ENCODE measurements around the gene LAMA5.

LAMA5 gene

DNA sequence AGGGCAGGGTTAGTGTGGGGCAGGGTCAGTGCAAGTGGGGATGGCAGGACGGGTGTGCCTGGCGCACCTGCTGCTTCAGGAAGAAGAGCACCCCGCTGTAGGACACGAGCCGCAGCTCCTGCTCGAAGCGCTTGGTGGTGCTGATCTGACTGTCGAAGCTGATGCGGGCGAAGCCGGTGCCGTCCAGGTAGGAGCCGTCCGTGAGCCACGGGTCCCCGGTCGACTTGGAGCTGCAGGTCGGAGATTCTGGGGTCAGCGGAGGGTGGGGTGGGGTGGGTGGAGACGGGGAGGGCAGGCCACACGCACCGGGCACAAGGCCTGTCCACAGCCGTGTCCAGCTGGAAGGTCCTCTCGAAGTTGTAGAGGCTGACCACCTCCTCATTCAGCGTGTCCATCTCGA lies 54.1 kb downstream of the LAMA5 start:
- DNase-seq = no peak

DNA sequence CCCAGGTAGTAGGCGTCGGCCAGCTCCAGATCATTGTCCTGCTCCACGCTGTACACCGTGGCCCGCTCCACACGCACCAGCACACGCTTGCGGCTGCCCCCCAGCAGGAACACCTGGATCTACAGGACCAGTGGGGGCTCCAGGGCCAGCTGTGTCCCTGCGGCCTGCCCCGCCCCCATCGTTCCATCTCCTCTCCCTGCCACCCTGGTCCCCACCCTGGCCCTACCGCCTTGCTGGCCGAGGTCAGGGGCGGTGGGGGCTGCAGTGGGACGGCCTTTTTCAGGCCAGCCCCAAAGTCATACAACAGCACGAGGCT lies 54.5 kb downstream of the LAMA5 start:
- DNase-seq = no peak

DNA sequence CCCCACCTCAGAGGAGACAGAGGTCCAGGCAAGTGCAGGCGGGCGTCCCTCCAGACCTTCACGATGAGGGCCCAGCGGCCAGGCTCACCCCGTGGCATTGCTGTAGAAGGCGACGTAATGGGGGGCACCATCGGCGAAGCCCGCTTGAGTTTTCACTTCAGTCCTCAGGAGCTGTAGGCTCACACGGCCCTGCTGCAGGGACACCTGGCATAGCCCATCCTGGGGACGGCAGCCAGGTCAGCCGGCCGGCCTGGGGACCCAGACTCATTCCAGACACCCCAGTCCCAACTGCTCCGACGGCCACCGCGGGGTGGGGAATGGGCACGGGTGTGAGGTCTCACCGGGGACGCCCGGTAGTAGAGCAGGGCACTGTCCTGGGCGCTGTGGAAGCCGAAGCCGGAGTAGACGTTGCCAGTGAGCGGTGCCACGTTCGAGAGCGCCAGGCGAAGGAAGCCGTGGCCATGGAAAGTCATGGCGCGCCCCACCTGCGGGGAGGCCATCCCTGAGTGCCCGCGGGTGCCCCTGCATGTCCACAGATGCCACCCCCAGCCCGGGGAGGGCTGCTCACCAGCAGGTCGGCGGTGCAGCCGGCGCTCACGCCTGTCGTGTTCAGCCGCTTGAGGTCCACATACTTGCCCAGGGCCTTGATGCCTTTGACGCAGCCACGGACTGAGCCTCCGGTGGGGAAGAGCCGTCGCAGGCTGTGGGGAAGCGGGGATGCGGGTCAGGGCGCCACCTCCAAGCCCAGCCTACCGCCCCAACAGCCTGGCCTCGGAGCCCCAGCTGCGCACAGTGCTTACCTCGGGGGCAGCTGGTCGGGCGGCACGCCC lies 55.1 kb downstream of the LAMA5 start:
- DNase-seq = no peak

DNA sequence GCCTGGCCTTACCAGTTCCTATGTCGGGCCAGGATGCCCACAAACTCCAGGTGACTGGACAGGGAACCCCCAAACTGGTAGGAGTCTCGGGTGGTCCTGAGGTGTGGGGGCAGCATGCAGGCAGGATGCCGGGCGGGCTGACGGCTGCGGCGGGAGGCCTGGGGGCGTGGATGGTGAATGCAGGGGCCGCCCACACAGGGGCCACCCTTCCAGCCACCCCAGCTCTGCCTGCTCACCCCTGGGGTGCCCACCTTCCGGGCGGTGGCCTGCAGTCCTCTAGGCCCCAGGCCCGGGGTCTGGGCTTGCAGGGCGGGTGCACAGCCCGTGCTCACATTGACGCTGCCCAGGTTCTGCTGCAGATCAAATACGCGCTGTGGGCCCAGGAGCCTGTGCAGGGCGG lies 56.0 kb downstream of the LAMA5 start:
- DNase-seq = no peak

DNA sequence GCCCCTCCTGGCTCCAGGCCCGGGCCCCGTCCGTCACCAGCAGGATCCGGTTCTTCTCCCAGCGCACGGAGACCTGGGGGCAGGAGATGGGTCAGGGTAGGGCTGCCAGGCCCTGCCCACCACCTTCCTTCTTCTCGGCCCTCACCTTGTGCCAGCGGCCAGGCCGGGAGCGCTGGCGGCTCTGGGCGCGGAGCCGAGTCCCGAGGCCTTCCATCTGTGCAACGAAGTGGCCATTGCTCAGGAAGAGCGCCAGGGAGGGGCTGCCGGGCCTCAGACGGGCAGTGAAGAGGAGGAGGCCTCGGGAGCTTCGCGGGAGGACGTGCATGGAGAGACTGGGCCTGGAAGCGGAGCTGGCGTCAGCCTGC lies 56.4 kb downstream of the LAMA5 start:
- no peak for DNase-seq

DNA sequence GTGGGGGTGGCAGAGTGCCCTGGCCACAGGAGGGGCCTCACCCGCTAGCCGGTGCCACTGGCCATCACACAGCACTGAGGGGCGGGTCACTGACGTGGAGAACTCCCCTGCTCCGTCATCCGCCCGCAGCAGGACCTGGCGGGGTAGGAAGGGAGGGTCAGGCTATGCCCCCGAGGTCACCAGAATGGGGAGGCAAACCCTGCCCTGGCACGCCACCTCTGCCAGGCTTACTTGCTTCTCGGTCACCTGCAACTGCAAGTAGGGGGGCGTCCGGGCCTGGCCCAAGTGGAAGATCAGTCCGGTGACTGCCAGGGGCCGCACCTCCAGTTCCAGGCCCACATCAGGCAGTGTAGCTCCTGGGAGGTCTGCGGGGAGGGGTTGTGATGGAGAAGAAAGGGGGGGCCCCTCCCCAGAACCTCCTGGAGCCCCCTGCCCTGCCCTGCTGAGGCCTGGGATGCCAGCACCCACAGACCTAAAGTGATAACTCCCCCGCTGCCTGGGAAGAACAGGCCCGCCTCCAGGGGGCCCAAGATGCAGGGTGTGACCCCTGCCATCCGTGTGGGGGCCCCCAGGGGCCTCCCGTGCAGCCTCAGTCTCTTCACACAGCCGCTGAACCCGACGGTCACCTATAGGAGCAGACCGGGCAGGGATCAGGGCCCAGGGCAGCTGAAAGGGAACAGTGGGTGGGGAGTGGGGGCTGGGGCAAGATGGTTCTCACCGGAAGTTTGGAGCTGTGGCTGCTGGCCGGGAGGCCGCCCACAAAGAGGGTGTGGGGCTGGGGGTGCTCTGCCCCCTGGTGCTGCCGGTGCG lies 57.0 kb downstream of the LAMA5 start:
- DNase-seq = no peak

DNA sequence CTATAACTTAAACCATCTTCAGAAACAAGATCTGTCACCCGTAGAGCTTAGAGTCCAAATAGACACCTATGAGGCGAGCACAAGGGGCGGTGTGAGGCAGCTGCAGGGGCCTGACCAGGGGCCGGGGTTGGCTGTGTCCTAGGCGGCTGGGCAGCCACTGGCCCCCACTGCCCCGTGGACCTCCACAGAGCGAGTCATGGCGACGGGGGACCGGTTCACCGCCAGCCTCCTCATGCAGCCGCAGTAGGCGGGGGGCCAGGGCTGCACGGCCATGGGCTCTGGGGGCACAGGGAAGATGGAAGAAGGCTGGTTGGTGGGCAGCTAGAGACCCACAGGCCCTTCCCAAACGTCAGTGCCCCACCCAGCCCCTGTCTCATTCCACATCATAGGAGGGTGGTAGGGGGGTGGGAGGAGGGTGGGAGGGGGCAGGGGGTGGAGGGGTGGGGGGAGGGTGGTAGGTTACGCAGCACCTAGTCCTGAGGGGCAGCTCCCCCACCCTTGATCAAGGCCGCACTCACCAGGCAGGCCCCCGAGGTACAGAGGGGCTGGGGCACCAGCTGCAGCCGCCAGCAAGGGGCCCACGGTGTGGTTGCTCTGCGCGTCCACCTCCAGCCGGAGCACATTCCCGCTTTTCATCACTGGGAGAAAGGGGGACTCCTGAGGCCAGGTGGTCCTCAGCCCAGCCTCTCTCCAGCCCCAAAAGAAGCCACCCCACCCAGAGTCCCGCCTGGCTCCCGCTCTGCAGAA lies 57.7 kb downstream of the LAMA5 start:
- DNase-seq = no peak

DNA sequence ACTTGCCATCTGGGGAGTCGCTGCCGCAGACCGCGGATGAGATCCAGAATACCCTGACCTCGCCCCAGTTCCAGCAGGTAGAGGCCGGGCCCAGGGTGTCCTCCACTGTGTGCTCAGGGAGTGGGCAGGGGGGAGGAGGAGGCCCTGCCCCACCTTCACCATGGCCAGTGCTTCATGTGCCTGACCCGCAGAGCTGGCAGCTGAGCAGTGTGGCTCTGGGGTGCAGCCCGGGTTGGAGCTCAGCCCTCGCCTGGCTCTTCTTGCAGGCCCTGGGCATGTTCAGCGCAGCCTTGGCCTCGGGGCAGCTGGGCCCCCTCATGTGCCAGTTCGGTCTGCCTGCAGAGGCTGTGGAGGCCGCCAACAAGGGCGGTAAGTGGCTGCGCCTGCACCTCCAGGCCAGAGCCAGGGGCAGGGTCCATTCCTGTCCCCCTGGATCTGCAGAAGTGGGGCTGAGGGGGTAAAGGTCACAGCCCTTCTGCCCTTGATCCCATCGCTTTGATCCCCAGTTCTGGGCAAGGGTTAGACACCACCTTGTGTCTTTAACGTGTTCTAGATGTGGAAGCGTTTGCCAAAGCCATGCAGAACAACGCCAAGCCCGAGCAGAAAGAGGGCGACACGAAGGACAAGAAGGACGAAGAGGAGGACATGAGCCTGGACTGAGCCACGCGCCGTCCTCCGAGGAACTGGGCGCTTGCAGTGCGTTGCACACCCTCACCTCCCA lies 58.9 kb downstream of the LAMA5 start:
- DNase-seq = no peak

DNA sequence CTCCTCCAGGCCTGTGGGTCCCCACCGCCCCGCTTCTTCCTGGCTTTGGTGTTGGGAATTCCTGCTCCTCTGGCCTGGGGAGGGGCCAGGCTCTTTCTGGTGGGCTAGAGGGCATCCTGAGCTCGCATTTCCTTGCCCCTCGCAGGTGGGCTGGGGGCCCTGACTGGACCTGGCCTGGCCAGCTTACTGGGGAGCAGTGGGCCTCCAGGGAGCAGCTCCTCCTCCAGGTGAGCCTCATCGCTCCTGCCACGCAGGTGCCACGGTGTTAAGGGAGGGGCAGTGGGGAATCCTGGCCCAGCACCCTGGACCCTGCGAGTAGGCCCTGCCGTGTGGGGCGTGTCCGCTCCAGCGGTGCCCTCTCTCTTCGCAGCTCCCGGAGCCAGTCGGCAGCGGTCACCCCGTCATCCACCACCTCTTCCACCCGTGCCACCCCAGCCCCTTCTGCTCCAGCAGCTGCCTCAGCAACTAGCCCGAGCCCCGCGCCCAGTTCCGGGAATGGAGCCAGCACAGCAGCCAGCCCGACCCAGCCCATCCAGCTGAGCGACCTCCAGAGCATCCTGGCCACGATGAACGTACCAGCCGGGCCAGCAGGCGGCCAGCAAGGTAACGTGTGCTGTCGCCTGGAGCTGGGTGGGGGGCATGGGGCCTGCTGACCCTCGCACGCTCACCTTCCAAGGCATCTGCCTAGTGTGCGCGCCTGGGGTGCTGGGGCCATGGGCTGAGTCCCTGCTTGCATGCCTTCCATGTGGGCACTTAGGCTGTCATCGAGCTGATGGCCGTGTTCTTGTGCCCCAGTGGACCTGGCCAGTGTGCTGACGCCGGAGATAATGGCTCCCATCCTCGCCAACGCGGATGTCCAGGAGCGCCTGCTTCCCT lies 59.6 kb downstream of the LAMA5 start:
- no peak for DNase-seq

DNA sequence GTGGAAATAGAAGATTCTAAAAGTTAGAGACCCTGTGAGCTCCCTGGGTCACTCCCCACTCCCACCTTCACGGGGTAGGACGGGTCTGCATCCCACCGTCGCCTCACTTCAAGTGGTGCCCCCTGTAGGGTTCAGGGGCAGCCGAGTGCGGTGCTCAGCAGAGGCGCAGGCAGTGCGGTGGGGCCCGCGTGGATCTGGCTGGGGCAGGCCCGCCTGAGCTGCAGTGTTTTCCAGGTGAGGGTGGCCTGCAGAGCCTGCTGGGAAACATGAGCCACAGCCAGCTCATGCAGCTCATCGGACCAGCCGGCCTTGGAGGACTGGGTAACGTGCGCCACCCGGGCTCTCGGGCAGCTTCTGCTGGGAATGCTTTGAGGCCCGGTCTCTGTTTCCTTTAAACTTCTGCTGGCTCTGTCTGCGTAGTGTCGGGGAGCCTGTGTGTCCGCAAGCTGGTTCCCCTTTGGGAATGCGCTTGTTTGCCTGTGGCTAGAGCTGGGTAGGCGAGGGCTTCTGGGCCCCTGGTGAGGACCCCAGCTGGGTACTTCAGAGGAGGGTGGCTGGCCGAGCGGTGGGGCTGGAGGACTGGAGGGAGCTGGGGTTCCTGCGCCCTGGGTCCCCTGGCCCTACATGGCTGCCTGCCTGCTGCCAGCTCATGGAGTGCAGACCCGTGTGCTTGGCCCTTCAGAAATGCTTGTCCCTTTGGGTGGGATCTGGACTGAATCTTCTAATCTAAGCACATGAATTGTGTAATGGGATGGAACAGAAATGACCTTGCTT lies 60.5 kb downstream of the LAMA5 start:
- no peak for DNase-seq

DNA sequence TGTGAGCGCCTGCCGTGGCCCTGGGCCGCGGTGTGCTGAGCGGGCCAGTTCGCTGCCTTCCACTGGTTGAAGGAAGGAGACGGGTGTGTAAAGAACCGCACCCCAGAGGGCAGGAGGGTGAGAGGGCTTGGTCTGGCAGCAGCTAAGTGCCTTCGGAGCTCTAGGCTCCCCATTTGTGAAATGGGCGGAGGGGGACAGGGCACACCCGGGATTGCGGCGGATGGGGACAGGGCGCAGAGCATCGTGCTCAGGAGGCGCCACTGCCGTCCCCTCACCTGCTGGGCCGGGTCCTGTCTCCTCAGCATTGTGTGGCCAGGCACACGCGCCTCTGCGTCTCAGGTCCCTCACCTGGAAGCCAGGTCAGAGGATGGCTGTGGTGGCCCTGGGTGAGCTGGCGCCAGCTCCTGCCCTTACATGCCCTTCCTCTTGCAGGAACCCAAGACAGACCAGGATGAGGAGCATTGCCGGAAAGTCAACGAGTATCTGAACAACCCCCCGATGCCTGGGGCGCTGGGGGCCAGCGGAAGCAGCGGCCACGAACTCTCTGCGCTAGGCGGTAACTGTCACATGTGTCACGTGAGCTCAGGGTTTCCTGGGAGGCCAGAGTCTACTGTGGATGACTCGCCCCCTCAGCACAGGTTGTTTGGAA lies 61.2 kb downstream of the LAMA5 start:
- DNase-seq = no peak

DNA sequence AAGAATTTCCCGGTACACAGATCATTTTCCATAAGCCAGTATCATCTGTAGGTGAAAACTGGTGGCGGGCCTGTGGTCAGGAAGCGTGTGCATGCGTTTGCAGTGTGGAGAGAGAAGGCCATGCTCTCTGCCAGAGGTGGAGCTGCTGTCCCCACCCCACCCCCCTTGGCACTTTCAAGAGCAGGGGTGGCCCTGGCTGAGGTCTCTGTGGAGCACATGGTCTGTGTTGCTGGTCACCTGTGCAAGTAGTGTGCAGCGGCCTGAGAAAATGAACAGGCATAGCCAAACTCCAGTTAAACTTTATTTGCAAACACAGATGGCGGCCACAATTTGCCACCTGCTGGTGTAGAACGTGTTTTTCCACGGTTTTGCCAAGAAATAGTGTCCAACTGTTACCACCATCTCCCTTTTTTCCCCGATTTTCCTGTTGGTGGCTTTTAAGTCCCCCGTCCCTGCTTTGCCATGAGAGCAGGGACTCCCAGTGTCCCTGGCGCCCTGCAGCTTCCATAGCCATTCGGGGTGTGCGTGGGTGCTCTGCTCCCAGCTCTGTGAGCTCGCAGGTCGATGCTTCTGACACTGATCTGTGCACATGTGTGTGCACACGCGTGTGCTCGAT lies 61.9 kb downstream of the LAMA5 start:
- no peak for DNase-seq

DNA sequence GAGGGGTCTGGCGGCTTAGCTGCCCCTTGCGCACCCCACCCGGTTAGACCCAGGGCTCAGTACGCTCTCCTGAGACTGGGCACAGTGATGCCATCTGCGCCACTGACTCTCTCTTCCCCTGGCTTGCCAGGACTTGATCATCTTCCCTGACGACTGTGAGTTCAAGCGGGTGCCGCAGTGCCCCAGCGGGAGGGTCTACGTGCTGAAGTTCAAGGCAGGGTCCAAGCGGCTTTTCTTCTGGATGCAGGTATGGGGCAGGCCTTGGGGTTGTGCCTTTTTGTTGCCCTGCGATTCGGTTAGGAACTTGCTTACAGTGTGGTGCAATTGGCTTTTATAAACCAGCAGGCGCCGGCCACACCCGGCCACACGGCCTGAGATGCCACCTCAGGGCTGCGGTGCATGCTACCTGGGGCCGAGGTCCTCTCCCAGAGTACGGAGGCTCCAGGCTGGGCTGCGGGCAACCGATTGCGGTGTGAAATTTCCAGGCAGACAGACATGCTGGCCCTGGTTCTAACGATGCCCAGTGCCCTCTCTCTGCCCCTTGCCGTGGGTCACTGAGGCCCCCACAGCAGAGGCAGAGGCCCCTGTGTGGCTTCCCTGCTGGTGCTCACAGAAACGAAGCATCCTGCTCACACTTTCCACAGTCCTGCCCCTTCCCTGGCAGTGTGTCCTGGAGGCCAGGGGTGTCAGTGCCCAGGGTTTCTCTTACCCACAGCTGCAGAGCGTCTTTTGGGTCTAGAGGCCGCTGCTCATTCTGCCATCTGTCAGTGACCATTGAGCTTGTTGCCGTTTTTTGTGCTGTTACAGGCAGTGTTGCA lies 62.6 kb downstream of the LAMA5 start:
- no peak for DNase-seq

DNA sequence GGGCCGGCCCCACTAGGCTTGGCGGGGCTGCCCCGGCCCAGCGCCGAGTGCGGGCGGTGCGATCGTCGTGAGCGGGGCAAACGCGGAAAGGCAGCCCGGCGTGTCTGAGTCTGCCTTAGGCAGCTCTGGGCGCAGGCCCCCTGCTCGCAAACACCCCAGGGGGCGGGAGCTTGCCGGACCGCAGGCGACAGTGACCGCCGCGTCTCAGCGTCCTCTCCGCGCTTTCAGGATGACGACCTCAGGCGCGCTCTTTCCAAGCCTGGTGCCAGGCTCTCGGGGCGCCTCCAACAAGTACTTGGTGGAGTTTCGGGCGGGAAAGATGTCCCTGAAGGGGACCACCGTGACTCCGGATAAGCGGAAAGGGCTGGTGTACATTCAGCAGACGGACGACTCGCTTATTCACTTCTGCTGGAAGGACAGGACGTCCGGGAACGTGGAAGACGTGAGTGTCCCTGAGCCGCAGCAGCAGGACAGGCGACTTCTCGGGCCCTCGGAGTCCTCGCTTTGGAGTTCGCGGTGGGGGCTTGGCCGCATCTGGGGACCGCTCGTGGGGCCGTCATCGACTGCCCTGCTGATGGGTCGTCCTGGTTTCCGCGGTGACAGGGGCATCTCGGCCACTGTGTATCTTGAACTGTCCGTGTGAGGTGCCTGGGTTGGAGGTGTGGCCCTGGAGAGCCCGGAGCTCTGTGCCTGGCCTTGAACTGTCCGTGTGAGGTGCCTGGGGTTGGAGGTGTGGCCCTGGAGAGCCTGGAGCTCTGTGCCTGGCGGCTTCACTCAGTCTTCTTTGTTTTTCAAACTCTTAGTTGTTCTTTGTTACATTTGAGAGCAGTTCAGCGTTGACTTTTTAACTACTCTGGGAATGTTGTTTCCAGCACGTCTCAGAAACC lies 63.5 kb downstream of the LAMA5 start:
- no peak for DNase-seq

DNA sequence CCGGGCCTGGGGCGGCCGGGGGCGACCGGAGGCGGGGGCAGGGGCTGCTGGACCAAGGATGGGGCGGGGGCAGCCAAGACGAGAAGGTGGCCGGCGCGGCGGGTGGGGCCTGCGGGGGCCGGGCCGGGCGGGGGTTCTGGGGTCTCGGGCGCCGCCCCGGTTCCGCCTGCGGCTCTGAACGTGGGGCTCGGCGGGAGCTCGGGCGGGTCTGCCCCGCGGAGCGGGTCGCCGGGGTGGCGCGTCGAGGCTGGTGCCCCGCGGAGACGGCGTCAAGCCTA lies 64.1 kb downstream of the LAMA5 start:
- no peak for DNase-seq

DNA sequence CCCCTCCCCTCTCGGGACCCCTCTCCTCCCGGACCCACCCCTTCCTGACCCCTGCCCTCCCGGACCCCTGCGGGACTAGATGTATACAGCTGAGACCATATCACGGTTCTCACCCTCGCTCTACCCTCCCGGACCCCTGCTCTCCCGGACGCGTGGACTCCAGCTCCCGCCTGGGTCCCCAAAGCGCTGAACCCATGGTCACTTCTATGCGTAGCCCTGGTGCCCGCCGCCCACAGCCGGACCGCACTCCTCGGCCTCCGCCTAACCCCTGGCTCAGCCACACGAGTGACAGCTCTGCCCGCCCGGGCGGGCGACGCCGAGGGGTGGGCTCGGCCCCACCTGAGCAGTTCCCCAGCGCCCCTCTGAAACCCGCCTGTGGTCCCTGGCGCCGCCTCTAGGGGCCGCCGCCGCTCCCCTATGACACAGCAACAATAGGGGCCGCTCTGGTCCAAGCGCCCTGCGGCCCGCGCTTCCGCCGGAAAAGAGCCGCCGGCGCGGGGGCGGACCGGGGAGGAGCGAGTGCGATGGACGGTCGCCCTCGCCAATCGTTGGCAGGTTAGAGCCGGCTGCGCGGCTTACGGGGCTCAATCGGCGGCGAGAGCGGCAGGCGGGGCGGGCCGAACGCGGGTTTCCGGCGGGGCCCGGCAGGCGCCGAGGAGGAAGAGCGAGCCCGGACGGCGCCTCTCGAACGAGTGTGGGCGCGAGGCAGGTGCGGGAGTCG lies 64.6 kb downstream of the LAMA5 start, which contains the start of gene ADRM1:
ADRM1 (plus strand) TSS at position 657 of the 721 bp plus-strand sequence. CDS start 572 bp downstream, outside the sequence.
- DNase-seq = peak; percentile 98

DNA sequence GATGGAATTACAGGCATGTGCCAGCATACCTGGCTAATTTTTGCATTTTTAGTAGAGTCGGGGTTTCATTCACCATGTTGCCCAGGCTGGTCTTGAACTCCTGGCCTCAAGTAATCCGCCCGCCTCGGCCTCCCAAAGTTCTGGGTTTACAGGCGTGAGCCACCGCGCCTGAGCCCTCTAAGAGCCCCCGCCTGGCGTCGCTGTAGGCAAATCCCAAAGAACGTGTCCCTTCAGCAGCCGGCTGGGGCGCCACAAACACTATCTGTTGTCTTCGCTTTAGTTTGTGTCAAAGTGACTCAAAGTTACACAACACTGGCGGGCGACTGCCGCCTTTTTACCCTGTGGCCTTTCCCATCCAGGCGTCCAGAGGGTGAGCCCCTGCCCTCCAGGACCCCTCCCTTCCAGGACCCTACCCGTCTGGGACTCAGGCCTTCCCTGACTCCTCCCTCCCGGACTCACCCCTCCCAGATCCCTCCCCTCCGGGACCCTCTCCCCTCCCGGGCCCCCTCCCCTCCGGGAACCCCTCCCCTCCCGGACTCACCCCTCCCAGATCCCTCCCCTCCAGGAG lies 65.3 kb downstream of the LAMA5 start:
- DNase-seq = peak; percentile 89

Measured in GOT3 (cell line).